GM12875 (cell line): Measurements from ENCODE around the gene SCAPER.

Source experiments
- H3K4me3 ChIP-seq: one replicate; pipeline ENCODE4 v1.5.1; 2011; ENCODE audit warnings: low read depth, low read length, control low read depth
- CTCF ChIP-seq: IDR thresholded peaks from 2 replicates; pipeline ENCODE4 v1.5.1; 2011; ENCODE audit warnings: low read depth, mild to moderate bottlenecking, control low read depth, inconsistent platforms, low read length, moderate library complexity, borderline replicate concordance; ENCODE audit not compliant: insufficient read depth

The SCAPER gene

GRCh38 chr15:76338486-76339304 is 566.4 kb downstream of the SCAPER start:
- peak overlapping the region; percentile 62 for H3K4me3 ChIP-seq

DNA sequence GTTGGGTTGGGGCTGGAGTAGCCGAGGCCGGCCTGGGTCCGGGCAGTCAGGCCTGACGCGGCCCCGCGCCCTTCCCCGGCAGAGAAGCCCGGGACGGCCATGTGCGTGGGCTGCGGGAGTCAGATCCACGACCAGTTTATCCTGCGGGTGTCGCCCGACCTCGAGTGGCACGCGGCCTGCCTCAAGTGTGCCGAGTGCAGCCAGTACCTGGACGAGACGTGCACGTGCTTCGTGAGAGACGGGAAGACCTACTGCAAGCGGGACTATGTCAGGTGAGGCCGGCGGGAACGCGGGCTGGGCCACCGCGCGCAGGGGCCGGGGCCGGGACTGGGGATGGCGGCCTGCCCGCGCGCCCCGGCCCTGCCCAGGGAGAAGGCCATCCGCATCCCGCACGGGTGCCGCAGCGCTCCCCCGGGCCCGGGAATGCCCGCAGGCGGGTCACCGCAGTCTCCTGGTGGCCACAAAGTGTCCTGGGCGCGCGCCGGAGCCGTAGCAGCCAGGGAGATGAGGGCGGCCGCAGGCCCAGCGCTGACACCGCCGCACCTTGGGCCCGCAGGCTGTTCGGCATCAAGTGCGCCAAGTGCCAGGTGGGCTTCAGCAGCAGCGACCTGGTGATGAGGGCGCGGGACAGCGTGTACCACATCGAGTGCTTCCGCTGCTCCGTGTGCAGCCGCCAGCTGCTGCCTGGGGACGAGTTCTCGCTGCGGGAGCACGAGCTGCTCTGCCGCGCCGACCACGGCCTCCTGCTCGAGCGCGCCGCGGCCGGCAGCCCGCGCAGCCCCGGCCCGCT is 567.2 kb downstream of the SCAPER start:
- peak overlapping the region; percentile 62 for H3K4me3 ChIP-seq
- TF ChIP-seq CTCF, result no peak

More at GRCh38 chr15:76338486-76339304, 566.4 kb downstream of the SCAPER start:
- TF ChIP-seq CTCF, result no peak

DNA sequence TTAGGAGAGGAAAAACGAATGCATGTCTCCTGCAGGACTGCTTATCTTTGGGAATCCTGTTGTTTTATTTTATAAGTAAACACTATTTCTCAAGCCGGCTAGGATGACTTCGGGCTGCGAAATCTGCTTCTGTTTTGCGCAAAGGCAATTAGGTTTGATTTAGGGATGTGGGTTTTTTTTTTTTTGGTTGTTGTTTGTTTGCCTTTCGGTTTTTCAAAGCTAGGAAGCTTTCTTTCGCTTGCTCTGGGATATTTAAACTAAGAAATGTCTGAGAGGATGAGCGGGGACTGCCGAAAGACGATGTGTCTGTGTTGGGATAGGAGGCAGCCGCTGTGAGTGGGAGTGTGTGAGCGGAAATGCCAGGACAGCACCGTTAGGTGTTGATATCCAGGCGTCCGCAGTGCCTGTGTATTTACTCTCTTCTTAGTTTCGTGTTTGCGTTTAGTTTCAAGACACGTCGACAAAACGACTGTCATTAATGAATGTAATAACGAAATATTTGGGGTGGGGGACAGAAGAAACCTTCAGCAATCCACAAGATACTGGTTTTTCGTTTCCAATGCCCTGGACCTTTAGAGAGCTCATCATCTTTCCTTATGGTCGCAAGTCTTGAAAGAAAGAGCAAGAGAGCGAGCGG is 568.0 kb downstream of the SCAPER start:
- TF ChIP-seq CTCF, result no peak
- peak overlapping the region; percentile 62 for H3K4me3 ChIP-seq

GRCh38 chr15:76336254-76337058 is 568.7 kb downstream of the SCAPER start, which contains the start of gene ISL2:
Gene ISL2 (plus strand): TSS chr15:76336773. CDS start chr15:76336884, 111 bp downstream.
- peak within 1 kb of the TSS; percentile 62 for H3K4me3 ChIP-seq
- no peak for TF ChIP-seq CTCF

DNA sequence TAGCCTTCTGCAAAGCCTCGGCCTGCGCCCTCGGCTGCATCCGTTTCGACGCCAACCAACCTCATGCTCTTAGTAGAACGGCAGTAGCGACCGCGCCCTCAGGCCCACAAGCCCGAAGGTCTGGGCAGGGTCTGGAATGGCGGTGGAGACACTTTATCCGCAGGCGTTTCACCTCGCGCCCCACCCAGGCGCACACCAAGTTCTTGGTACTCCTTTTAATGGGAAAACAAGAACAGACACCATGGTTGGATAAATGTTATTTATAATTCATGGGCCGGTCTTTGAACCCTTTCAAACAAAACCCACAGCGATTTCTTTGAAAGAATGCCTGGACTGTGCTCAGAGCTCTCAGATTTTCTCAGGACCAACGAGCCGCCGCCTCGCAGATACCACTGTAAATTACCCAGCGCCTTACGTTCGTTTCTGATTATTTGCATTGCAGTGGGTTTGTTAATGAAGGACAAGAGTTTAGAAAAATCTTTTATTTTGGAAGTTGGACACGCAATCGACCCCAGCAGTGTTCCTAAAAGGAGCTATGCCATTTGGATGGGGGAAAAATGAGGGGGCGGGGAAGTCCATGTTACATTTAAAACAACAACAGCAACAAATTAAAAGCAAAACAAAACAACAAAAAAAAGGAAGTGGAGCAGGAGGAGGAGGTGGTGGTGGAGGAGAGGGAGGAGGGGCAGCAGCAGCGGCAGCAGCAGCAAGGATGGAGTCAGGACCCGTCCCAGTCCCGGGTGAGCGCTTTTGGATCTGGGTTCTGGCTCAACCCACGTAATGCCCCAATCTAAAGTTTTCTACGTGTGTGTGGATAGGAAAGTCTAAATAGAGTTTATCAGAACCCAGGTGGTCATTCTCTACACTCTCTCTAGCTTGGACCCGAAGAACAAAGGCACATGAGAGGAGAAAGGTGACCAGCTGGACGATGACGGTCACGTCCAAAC is 569.6 kb downstream of the SCAPER start:
- peak overlapping the region; percentile 62 for H3K4me3 ChIP-seq
- no peak for TF ChIP-seq CTCF
